Thoracic aorta (tissue), 2 donors: Measurements from ENCODE around the gene RMI1. TPM values are rescaled to one million over a fixed set of nuclear protein-coding genes. Genes with fewer than 3 reads are reported as not detected.

Source experiments
- ATAC-seq: fragments of 150-250 bp; one replicate; pipeline ENCODE4 v1.8.0; 2017; ENCODE audit warnings: low read depth; ENCODE audit not compliant: insufficient number of reproducible peaks, low FRiP score
- DNase-seq: peaks from one replicate; pipeline ENCODE4 v3.0.0-alpha.2; 2020; ENCODE audit warnings: low spot score
- H3K27ac ChIP-seq, 2 donors: fragments of 200-600 bp; sonication (generic); 1 replicate in 1 of 2; 2 replicates in 1 of 2; pipeline ENCODE4 v1.5.1; 2016; ENCODE audit warnings: mild to moderate bottlenecking in 2 of 2, moderate library complexity in 2 of 2
- H3K27me3 ChIP-seq: fragments of 200-600 bp; sonication (generic); replicated peaks from 2 replicates; pipeline ENCODE4 v1.6.0; 2016; ENCODE audit warnings: mild to moderate bottlenecking; ENCODE audit not compliant: insufficient read depth
- H3K36me3 ChIP-seq: fragments of 200-600 bp; sonication (generic); one replicate; pipeline ENCODE4 v1.5.1; 2016
- H3K4me1 ChIP-seq, 2 donors: fragments of 200-600 bp; sonication (generic); 1 replicate in 1 of 2; 2 replicates in 1 of 2; pipeline versions ENCODE4 v1.5.1 to v1.6.0; 2016; ENCODE audit warnings: low read depth in 2 of 2, mild to moderate bottlenecking in 1 of 2; ENCODE audit not compliant: control insufficient read depth in 1 of 2
- H3K4me3 ChIP-seq: fragments of 200-600 bp; sonication (generic); 2 replicates; pipeline ENCODE4 v1.5.1; 2016; ENCODE audit warnings: mild to moderate bottlenecking
- H3K9me3 ChIP-seq: fragments of 200-600 bp; sonication (generic); 2 replicates; pipeline ENCODE4 v1.5.1; 2016
- CTCF ChIP-seq: fragments of 200-600 bp; sonication (generic); IDR thresholded peaks from one replicate; pipeline ENCODE4 v1.5.1; 2019; ENCODE audit warnings: antibody characterized with exemption
- total RNA-seq, 2 donors: library from RNA; depleted of rRNA; stranded (reverse); fragments of >200 nt; gene quantifications; one replicate each; pipeline versions ENCODE4 v1.1.0 to v1.2.3, GENCODE V29; 2016

RMI1 gene
- total RNA-seq, 2 donors from 2014 or later: 0.95 to 1.6 TPM

- Histone ChIP-seq H3K27me3 (no peaks in the 10 kb centered on the region), H3K36me3 (peaks cover 3% of the 10 kb centered on the region), H3K9me3 (no peaks in the 10 kb centered on the region), H3K4me1 (peaks cover under 1% of the 10 kb centered on the region in 2 donors), H3K4me3 (no peak overlapping the region), H3K27ac (no peak overlapping the region)
- ATAC-seq: no peak
- TF ChIP-seq CTCF: no peak
- no peak for DNase-seq
These were observed 6.3 kb downstream of the RMI1 start for GRCh38 chr9:83986765-83987401.

- peaks cover 3% of the 10 kb centered on the region for H3K36me3 ChIP-seq
- ATAC-seq (no peak), DNase-seq (no peak)
- no peak for TF ChIP-seq CTCF
- H3K4me3 ChIP-seq: no peak overlapping the region
- no peak overlapping the region for H3K27ac ChIP-seq
- no peaks in the 10 kb centered on the region for H3K4me1 ChIP-seq
- no peaks in the 10 kb centered on the region for H3K27me3 ChIP-seq
- no peaks in the 10 kb centered on the region for H3K9me3 ChIP-seq
These were observed 6.8 kb downstream of the RMI1 start for GRCh38 chr9:83987402-83987791.

- ATAC-seq (no peak), DNase-seq (no peak)
- no peak for TF ChIP-seq CTCF
- H3K27ac ChIP-seq: no peak overlapping the region
- no peaks in the 10 kb centered on the region for H3K27me3 ChIP-seq
- H3K36me3 ChIP-seq: peaks cover 3% of the 10 kb centered on the region
- no peaks in the 10 kb centered on the region for H3K9me3 ChIP-seq
- H3K4me3 ChIP-seq: no peak overlapping the region
- H3K4me1 ChIP-seq: no peaks in the 10 kb centered on the region
These were observed 7.8 kb downstream of the RMI1 start for GRCh38 chr9:83988411-83988810.

- ATAC-seq (no peak), DNase-seq (no peak)
- Histone ChIP-seq H3K4me3 (no peak overlapping the region), H3K9me3 (no peaks in the 10 kb centered on the region), H3K27me3 (no peaks in the 10 kb centered on the region), H3K36me3 (peaks cover 3% of the 10 kb centered on the region), H3K4me1 (no peaks in the 10 kb centered on the region), H3K27ac (no peak overlapping the region)
- no peak for TF ChIP-seq CTCF
These were observed 10.8 kb downstream of the RMI1 start for GRCh38 chr9:83991355-83991754.

- Histone ChIP-seq H3K27me3 (no peaks in the 10 kb centered on the region), H3K4me3 (no peak overlapping the region), H3K9me3 (no peaks in the 10 kb centered on the region), H3K36me3 (peaks cover 3% of the 10 kb centered on the region), H3K27ac (no peak overlapping the region), H3K4me1 (no peaks in the 10 kb centered on the region)
- ATAC-seq: no peak
- TF ChIP-seq CTCF: no peak
- no peak for DNase-seq
These were observed 11.8 kb downstream of the RMI1 start for GRCh38 chr9:83992407-83992806.
